ENCODE measurements around the gene ASIC2.

Gene ASIC2

DNA sequence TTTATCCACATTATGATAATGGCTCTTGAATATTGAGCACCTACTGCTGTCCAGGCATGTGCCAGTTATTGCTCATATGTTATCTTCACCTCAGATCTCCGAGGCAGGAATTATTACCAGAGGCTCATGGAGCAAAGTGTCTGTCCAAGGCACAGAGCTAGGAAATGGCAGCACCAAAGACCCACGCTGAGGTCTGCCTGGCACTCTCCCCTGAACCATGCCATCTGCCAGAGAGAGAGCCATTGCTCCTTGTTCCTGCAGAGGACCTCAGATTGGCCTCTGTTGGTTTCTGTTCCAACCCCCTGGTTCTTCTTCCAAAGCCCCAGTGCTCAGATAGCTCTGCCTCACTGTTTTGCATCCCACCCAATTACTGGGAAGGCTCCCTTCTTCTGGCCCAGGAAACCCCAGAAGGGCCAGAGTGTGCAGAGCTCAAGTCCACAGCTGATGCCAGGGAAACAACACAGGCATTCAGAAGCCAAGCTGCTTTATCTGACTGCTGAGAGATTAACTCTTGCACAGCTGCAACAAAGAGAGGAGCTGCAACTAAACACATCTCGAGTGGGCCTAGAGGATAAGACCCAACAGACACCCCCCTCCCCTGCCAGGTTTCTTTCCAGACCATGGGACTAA is 5.9 kb downstream of the ASIC2 start:
- DNase-seq (ENCODE audit: low spot score), result no peak

DNA sequence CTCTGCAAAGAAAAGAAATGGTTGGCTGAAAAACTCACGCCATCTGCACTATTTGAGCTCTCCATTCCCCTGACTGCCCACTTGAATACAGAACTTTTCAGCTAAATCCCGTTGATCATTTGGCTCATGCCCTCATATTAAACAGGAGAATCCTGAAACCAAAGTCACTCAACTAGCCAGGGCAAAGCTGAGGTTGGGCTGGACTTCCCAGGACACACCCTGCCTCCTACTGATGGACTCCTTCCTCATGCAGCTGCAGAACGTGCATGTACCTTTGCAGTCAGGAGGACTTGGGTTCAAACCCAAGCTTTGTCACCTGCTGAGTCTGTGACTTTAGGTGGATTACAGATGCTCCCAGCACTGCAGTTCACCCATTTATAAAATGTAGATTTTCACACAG is 7.7 kb downstream of the ASIC2 start:
- DNase-seq (ENCODE audit: low spot score), result no peak

DNA sequence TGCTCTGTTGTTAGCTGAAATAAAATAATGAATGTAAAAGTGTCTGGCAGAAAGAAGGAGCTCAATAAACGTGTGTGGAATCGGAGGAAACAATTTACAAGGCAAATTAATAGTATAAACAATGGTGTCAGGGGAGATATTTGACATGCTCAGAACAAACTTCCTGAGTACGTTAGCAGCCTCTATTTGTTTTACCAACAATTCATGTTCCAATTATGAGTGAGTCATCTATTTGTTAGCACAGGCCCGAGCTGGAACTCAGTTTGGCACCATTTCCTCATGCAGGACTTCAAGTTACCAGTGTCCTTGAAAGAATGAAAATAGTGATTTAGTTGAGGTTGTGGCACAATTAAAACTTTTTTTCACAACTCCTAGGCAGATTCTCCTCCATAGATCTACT is 9.1 kb downstream of the ASIC2 start:
- no peak for DNase-seq (ENCODE audit: low spot score)

DNA sequence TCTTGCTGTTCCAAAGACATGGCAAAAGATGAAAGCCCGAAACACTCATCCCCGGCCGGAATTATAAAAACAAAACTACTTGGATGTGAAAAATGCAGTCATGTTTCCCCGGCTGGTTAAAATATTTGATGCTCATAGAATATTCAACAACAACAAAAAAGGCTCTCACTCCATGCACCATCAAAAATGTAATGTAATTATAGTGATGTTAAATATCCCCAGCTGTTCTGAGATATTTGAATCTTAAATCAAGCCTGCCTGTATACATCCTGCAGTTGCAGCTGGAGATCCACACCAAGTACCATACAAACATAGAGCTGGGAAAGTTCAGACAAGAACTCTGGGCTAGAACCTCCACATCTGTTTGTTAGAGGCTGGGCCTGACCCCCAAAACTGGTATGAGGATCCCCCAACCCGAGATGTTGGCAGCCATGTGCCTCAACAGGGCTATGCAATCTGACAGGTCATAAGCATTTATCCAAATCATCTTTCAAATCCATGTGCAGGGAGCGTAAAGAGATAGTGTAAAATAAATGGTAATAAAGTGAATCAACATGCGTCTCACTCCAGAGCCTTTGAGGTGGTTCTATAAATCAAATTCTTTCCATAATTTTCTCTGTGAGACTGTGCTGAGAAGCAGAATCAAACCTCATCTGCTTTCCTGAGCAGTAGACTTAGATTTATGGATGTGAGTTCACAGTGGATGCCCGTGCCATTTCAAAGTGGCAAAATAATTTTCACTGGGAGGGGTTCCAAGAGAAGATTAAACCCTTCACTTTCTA is 12.7 kb downstream of the ASIC2 start:
- no peak for DNase-seq (ENCODE audit: low spot score)

DNA sequence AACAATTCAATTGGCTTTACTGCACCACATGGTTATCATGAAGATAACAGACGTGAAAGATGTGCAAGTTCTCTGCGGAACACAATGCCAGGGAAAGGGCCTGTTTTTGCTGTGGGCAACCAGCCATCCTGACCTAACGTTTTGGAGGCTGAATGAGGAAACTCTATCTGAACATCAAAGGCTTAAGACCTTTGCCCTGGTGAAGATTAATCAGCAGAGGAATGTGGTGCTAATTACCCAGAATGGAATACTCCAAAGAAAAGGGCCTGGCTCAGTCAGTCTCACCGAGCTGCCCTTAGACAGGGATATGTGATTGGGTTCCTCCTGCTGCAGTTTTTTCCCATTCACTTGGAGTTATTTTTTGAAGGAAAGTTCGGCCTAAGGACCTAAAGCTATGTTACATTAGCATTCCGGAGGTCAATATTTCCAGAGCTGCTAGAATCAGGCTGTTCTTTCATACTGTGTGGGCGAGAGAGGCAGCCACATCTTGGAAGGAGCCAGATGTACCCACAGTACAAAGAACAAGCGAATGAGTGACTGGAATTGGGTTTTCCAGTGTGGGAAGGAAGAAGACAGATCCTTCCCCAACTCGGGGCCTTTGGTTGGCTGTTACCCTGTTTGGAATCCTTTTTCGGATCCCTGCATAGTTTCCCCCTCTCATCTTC is 15.5 kb downstream of the ASIC2 start:
- no peak for DNase-seq (ENCODE audit: low spot score)

DNA sequence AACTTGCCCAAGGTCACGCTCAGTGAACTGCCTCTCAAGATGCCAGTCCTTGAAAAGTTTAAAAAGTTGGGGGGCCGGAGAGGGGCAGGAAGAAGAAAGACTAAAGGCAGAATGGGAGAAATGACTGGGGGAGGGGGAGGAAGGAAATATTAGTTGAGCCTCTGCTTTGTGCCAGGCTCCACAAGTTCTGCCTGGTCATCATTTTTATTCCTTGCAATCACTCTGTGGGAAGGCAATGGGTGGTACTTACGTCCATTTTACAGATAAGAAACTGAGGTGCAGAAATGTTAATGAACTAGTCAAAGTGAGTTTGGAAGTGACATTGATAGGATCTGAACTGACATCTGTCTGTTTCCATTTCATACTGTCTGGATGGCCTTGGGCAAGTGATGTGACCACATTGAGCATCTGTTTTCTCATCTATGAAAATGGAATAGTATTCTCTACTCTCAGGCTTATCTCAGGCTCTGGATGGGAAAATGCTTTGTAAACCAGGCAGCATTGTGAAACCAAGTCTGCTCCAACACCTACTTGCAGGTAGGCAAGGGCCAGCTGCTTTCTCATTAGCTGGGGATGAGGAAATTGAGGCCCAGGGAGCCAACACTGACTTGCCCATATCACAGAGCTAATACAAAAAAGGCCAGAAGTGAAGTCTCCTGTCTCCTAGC is 19.2 kb downstream of the ASIC2 start:
- no peak for DNase-seq (ENCODE audit: low spot score)

DNA sequence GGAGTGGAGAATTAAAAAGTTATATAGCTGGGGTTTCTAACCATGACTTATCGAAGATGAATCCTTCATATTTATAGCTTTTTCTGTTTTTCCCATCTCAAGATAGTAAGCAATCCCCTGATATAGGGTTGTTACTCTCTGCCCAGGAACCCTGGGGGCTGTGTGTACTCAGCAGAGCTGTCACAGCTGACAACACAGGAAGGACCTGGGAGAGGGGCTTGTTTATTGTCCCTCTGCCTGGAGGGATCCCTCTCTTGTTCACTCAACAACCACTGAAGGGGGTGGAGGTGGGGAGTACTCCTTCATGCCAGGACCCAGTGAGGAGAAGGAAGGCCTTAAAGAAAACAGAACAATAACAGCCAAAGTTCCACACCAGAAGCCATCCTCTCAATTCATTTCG is 19.8 kb downstream of the ASIC2 start:
- DNase-seq (ENCODE audit: low spot score), result no peak

DNA sequence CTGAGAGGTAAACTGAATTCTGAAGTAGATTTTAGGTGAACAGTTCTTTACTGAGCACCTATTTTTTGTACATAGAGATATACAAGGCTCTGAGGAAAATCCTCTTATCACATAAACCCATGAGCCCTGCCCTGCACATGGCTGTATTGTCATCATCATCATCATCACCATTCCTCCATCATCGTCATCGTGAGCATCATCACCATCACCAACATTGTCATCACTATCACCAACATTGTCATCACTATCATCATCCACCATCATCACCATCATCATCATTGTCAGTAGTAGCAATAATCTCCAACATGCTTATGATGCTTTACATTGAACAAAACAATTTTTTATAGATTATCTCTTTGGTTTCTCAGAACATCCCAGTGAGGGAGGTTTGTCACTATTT is 20.7 kb downstream of the ASIC2 start:
- no peak for DNase-seq (ENCODE audit: low spot score)

DNA sequence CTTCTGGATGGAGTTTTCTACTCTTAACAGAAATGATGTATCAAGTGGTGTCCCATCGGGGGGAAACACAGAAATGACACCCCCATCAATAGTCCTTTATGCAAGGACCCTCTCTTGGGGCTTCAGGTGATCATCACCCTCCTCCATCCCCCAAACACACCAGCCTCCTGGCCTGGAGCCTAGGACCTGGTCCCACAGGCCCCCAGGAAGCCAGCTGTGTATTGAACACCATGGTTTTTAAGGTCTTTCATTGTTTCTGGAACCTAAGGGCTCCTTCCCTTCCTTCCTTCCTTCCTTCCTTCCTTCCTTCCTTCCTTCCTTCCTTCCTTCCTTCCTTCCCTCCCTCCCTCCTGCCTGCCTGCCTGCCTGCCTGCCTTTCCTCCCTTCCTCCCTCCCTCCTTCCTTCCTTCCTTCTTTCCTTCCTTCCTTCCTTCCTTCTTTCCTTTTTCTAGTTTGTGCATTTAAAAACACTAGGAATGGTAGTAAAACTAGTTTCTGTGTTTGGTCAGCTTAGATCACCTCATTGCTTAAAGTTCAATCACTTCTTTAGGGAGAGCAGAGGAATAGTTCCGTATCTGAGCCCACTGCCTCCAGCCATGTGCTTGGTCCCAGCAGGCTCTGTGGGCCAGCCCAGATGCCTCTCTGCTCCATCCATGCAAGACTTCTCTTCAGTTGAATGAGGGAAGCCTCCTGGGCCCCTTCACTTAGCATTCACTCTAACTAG is 23.6 kb downstream of the ASIC2 start:
- DNase-seq (ENCODE audit: low spot score), result no peak

DNA sequence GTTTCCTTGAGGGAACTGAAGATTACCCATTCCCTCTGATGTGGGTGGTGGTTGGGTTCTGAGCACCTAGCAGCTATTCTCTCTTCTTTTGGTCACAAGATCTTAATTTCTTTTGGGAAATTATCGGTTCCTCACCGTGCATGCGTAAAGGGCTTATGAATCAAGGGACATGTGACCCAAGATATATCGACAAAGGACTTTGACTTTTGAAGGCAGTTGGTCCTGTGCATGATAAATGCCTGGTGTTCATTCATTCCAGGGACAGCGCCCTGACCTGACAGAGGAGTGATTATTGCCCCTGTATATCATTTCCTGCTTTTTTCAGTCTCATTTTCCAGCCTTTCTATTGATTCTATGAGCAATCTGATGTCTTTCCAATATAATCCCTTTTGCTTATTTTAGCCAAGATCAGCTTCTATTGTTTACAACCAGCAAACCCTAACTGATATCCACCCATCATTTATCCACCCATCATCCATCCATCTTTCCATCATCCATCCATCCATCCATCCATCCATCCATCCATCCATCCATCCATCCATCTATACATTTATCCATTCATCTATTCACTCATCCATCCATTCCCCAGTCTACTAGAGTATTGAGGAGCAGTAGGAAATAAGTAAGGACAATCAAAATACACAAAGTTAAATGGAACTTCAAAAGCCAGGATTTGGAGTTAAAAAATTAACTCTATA is 25.1 kb downstream of the ASIC2 start:
- no peak for DNase-seq (ENCODE audit: low spot score)

DNA sequence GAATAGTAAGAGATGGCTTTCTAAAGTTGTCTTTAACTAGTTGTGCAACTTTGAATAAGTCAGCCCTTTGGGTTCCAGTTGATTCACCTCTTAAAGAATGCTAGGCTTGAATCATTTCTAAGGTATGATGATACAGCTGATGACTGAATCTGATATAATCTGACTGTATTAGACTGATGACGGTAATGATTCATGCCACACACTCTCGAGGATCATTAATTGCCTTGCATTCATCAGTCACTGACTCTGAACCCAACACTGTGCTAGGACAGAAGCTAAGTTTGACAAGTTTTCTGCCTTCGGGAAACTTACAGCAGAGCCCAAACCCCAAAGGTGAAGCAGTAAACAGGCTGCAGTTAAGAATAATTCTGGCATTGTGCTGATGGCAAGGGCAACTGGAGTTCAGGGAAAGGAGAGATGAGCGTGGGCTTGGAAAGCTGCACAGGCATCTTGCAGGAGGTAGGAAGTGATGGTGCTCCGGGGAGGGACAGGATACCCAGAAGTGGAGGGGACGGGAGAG is 25.8 kb downstream of the ASIC2 start:
- DNase-seq (ENCODE audit: low spot score), result no peak

DNA sequence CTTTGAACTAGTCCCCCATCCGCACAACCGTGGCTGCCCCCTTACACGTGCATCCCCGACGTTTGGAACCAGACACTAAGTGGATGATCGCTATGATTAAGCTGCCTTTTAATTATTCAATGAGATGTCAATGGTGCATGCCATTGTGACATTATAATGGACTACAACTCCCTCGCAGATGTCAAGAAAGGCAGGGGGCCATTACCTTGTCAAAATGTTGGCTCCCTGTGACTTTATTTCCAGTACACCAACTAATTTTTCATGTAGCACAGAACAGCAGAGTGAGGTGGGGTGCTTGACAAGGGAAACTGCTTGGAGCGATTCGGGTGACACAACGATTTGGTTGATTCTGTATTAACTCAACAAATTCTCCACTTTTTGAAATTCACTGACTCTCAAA is 26.5 kb downstream of the ASIC2 start:
- DNase-seq (ENCODE audit: low spot score), result no peak

DNA sequence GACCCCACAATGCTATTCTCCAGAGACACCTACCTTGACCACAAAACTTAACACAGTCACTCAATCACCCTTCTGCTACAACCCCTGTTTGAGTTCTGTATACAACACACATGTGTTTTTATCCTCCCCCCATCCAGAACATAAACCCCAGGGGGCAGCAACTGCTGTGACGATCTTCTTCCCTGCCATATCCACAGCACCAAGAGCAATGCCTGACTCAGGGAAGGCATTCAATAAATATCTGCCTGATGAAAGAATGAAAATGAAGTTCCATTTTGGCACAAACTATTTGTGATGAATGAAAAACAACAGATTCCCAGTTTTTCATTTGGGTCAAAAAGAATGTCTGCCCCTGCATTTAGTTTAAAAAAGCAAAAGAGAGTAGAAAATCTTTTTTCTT is 27.0 kb downstream of the ASIC2 start:
- no peak for DNase-seq (ENCODE audit: low spot score)

DNA sequence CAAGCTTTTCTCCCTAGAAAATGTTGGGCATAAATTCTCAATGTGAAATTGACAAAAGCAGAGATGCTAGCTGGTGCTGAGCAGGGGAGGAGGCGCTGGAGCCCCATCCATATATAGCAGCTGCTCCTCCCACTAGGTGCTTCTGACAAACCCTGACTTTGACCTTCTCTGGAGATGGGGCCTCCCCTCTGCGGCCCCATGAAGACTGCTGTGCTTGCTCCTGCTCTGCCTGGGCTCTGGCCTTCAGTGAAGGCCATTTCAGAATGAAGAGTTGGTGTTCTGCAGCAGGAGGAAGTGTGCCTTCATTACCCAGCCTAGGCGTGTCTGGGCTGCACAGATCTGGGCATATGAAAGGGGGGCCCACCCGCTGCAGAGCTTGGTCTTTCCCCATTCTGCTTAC is 29.7 kb downstream of the ASIC2 start:
- no peak for DNase-seq (ENCODE audit: low spot score)

DNA sequence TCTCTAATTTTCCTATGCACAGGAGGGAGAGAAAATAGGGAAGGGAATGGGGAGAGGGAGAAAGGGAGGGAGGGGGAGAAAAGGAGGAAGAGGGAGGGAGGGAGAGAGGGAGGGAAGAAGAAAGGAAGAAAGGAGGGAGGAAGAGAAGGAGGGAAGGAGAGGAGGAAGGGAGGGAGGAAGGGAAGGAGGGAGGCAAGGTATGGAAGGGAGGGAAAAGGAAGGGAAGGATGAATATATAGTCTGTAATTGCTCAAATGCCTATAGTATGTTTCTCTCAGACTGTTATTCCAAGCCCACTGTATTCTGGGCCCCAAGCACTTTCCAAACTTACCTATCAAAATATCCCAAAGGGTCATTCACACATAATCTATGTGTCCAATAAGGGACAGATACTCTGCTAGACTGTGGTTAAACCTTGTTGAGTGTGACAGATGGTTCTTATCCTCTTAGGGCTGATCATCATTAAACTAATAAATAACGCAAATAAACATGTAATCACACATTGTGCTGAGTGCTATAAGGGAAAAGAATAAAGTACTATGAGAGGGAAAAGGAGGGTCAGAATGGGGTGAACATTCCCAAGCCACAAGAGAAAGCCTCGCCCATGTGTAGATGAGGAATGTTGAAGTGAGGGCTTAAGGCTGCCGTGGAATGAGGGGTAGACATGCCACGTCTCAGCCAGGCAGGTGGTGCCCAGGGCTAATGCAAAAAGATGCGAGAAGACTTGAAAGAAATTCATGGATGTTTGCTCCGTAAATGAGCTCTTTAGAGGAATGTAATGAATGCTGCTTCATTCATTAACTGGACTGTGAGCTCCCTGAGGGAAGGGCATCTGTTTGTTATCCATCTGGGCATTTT is 30.6 kb downstream of the ASIC2 start:
- DNase-seq (ENCODE audit: low spot score), result no peak

DNA sequence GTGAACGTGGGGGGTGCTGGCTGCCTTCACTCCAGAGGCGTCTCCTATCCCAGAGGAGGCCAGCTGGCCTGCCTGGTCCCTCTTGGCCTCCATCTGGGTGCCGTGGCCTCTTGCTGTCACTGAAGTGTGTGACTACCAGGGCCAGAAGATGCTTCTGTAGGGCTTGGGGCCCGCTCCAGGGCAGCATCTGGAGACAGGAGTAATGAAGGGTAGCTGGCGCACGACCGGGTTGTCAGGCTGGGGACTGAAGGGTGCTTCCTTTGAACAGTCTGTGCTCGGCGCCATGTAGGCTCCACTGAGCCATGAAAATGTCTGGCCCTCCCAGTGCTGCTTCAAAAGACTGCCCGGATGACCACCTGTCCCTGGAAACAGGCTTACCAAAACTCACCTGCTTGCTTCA is 31.3 kb downstream of the ASIC2 start:
- no peak for DNase-seq (ENCODE audit: low spot score)

DNA sequence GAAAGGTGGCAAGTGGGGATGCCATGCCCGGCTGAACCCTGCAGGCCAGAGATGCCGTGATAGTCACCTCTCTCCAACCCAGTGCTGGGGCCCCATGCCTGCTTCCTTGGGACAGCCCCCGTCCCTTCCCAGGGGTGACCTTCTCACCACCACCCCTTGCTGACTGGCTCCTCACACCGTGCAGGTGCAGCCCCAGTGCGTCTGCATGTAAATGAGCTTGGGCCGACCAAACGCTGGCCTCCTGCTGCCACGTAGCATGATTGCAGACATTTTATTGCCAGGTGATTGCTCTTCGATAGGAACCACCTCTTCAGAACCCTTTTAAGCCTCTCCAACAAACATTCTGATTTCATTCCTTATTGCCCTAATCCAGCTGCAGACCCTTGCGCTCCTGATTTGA is 32.5 kb downstream of the ASIC2 start:
- DNase-seq (ENCODE audit: low spot score), result no peak

DNA sequence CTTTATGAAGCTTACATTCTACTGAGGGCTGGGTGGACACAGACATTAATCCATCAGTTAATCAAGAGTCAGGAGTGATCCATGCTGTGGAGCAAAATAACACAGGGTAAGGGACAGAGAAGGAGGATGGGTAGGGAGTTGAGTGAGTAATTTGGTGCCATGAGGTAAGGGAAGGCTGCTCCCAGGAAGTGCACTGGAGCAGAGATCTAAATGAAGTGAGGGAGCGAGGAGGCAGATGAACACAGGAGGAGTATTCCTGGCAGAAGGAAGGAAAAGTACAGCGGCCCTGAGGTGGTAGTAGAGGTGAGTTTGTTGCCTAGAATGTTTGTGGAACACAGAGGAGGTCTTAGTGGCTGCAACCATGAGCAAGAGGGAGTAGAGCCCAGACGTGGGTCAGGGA is 34.8 kb downstream of the ASIC2 start:
- no peak for DNase-seq (ENCODE audit: low spot score)

DNA sequence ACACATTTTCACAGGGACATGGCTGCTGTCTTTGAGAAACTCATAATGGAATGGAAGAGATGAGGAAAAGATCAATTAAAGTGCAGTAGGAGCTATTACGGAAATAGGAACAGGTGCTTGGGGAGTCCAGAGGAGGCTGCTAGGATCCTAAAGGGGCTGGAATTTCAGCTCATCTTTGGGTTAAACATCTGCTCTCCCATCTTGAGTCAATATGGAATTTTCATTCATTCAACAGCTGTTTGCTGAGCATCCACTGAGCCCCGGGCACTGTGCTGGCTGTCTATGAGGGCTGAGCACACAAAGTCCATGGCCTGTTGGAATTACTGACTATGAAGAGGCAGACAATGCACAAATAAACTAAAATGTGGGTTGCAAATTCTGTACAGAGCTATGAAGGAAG is 47.9 kb downstream of the ASIC2 start:
- no peak for DNase-seq (ENCODE audit: low spot score)

DNA sequence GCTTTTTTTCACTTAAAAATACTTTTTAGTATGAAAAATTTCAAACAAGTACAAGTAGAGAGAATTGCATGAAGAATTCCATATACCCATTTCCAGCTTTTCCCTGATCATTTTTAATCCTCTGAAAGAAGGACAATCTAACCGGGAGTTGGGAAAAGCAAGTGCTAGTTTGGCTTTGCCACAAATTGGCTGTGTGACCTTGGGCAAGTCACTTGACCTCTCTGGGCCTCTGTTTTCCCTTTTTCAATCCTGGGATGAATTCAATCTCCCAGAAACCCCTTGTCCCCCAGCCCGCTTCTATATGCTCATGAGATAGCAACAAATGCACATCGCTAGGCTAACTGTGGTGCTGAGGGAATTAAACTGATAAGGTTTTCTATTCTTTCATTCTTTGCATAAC is 49.4 kb downstream of the ASIC2 start:
- DNase-seq (ENCODE audit: low spot score), result no peak

Measured in CD4-positive, alpha-beta T cell treated with Interleukin-15 for 4 hours (primary cell).